Endothelial cell of umbilical vein (primary cell): Measurements from ENCODE around the gene DPYD. TPM values are rescaled to one million over a fixed set of nuclear protein-coding genes. Genes with fewer than 3 reads are reported as not detected.

ENCODE experiments used
- BruUV-seq: library from RNA; stranded (reverse); fragments of 400-500 nt; replicated peaks from 2 replicates; lab custom pipeline; 2021; lab: Mats Ljungman, UMichigan
- CTCF ChIA-PET: fragments of 300-600, 350-600 bp; sonication (Branson Sonifier 250); formaldehyde crosslinking; loops from one replicate; lab custom pipeline; 2021; ENCODE audit warnings: antibody characterized with exemption, inconsistent platforms; lab: Charles Lee
- POLR2A ChIA-PET: fragments of 300-600, 350-600 bp; sonication (Branson Sonifier 250); formaldehyde crosslinking; loops from one replicate; lab custom pipeline; 2021; ENCODE audit warnings: antibody characterized with exemption, inconsistent platforms; lab: Charles Lee
- DNase-seq: peaks from one replicate; pipeline ENCODE4 v3.0.0-alpha.2; 2011; ENCODE audit warnings: low read depth, low spot score
- FAIRE-seq: peaks from 2 replicates; lab custom pipeline; 2011; peaks lifted over from hg19 to GRCh38; lab: Jason Lieb, UNC
- H2AFZ ChIP-seq: 2 replicates; pipeline ENCODE4 v1.6.0; 2012; ENCODE audit warnings: low read depth, low read length, control low read depth, inconsistent platforms
- H3K27ac ChIP-seq: 2 replicates; pipeline ENCODE4 v1.5.1; 2011; ENCODE audit warnings: low read depth, mild to moderate bottlenecking, control low read depth, low read length, moderate library complexity; ENCODE audit not compliant: insufficient read depth
- H3K27me3 ChIP-seq, 2 experiments: 2 replicates each; pipeline versions ENCODE4 v1.6.0 to v1.6.1; 2011; ENCODE audit warnings: low read length in 2 of 2, mixed read lengths in 1 of 2; ENCODE audit not compliant: control insufficient read depth in 2 of 2, insufficient read depth in 2 of 2
- H3K36me3 ChIP-seq, 2 experiments: 2 replicates in 1 of 2; 3 replicates in 1 of 2; pipeline ENCODE4 v1.5.1; 2011; ENCODE audit warnings: low read length in 2 of 2, mild to moderate bottlenecking in 1 of 2, moderate library complexity in 1 of 2; ENCODE audit not compliant: control insufficient read depth in 2 of 2, insufficient read depth in 2 of 2; ENCODE audit errors: extremely low read depth in 1 of 2
- H3K4me1 ChIP-seq: 3 replicates; pipeline ENCODE4 v1.5.1; 2011; ENCODE audit warnings: mild to moderate bottlenecking, low read length; ENCODE audit not compliant: control insufficient read depth, insufficient read depth; ENCODE audit errors: extremely low read depth
- H3K4me2 ChIP-seq: 2 replicates; pipeline ENCODE4 v1.6.1; 2011; ENCODE audit warnings: low read length, control low read depth, mixed read lengths; ENCODE audit not compliant: insufficient read depth
- H3K4me3 ChIP-seq, 3 experiments: fragments of 200-600 bp in 1 of 3; sonication (generic), shearing (Covaris generic) in 1 of 3; replicated peaks in 1 of 3; 2 replicates each; pipeline ENCODE4 v1.5.1; 2011 to 2016; ENCODE audit warnings: control low read depth in 3 of 3, low read length in 3 of 3, mild to moderate bottlenecking in 2 of 3, inconsistent platforms in 1 of 3, low read depth in 1 of 3, moderate library complexity in 1 of 3; ENCODE audit not compliant: insufficient read depth in 1 of 3
- H3K79me2 ChIP-seq: 2 replicates; pipeline ENCODE4 v1.6.0; 2012; ENCODE audit warnings: low read length, inconsistent platforms; ENCODE audit not compliant: control insufficient read depth, insufficient read depth
- H3K9ac ChIP-seq: replicated peaks from 2 replicates; pipeline ENCODE3; 2011; ENCODE audit warnings: low read length, control low read depth; ENCODE audit not compliant: insufficient read depth; ENCODE audit errors: extremely low read depth
- H3K9me1 ChIP-seq: replicated peaks from 3 replicates; pipeline ENCODE4 v1.6.0; 2011; ENCODE audit warnings: mild to moderate bottlenecking, low read length; ENCODE audit not compliant: control insufficient read depth, insufficient read depth; ENCODE audit errors: extremely low read depth
- H3K9me3 ChIP-seq: replicated peaks from 2 replicates; pipeline ENCODE4 v1.5.1; 2012; ENCODE audit warnings: low read length, inconsistent platforms; ENCODE audit not compliant: control insufficient read depth, insufficient read depth
- H4K20me1 ChIP-seq: replicated peaks from 2 replicates; pipeline ENCODE3; 2011; ENCODE audit warnings: mild to moderate bottlenecking, low read length; ENCODE audit not compliant: control insufficient read depth, insufficient read depth; ENCODE audit errors: extremely low read depth
- CTCF ChIP-seq, 2 donors: IDR thresholded peaks; 1 replicate in 1 of 2; 2 replicates in 1 of 2; pipeline ENCODE4 v1.5.1; 2011; ENCODE audit warnings: low read length in 2 of 2, mild to moderate bottlenecking in 2 of 2, moderate library complexity in 2 of 2, control low read depth in 1 of 2, inconsistent platforms in 1 of 2, low read depth in 1 of 2; ENCODE audit not compliant: insufficient read depth in 1 of 2; ENCODE audit errors: extremely low read depth in 1 of 2
- GATA2 ChIP-seq: IDR thresholded peaks from 2 replicates; pipeline ENCODE4 v1.7.0; 2011; ENCODE audit warnings: low read depth, mild to moderate bottlenecking, moderate library complexity, mixed read lengths, low read length; ENCODE audit not compliant: insufficient read length, insufficient read depth
- MYC ChIP-seq: IDR thresholded peaks from one replicate; pipeline ENCODE4 v1.6.1; 2011; ENCODE audit warnings: mild to moderate bottlenecking, low read depth, low read length
- POLR2AphosphoS5 ChIP-seq: IDR thresholded peaks from 2 replicates; pipeline ENCODE4 v1.6.1; 2012; ENCODE audit warnings: low read depth, mild to moderate bottlenecking, control low read depth, low read length, moderate library complexity; ENCODE audit not compliant: insufficient read depth
- dilution Hi-C: fragments of 300-500 bp; cut with MboI; formaldehyde crosslinking; loops from one replicate; pipeline ENCODE4 v1.15.0; 2019; ENCODE audit warnings: low sequenced_read_pairs; ENCODE audit not compliant: extremely low pct_ligation_motif_present
- intact Hi-C: fragments of 100-400 bp; cut with micrococcal nuclease; formaldehyde crosslinking; loops from one replicate; pipeline ENCODE4 v1.10.0; 2022
- polyA plus RNA-seq, 4 experiments: library from polyadenylated mRNA; depleted of rRNA in 3 of 4; stranded (reverse) in 3 of 4; unstranded in 1 of 4; fragments of >200 nt; gene quantifications; 2 replicates each; pipeline versions ENCODE4 v1.2.1 to v1.2.3, GENCODE V29; 2011 to 2012; ENCODE audit warnings: missing spikeins in 1 of 4
- total RNA-seq: library from RNA; stranded (reverse); gene quantifications from 2 replicates; pipeline ENCODE4 v1.2.3, GENCODE V29; 2021

The DPYD gene
- total and polyA plus RNA-seq, 2 donors (not counting 3 experiments of a cell fraction or from before 2014, with no cell fraction given), result 4.6 to 15.1 TPM

- no peak overlapping the region for H3K9ac ChIP-seq
- POLR2A ChIA-PET, result no interaction called here
- H3K79me2 ChIP-seq, result no peaks in the 10 kb centered on the region
- H2AFZ ChIP-seq, result no peak overlapping the region
- no peaks in the 10 kb centered on the region for H3K4me1 ChIP-seq
- no peaks in the 10 kb centered on the region for H3K36me3 ChIP-seq
- no peaks in the 10 kb centered on the region for H3K9me1 ChIP-seq
- dilution Hi-C loops (no loop called here), intact Hi-C loops (loop anchor here (2.0 to 5.0 kb wide), 2 partner anchors 70 to 1001 kb away; no protein-coding TSS in a partner anchor)
- CTCF ChIA-PET, result interaction anchor here (1.4 to 4.6 kb wide), 7 partner anchors 41 to 1417 kb away, joined by 4 to 122 read pairs (median 10); no protein-coding TSS in a partner anchor
- H3K27me3 ChIP-seq, result no peaks in the 10 kb centered on the region
- DNase-seq, result no peak
- FAIRE-seq, result no peak
- no peak for TF ChIP-seq MYC
- no peaks in the 10 kb centered on the region for H4K20me1 ChIP-seq
- no peaks in the 10 kb centered on the region for H3K9me3 ChIP-seq
- no peak overlapping the region for H3K4me3 ChIP-seq
- no TSS peak for BruUV-seq
- no peak overlapping the region for H3K4me2 ChIP-seq
- no peak overlapping the region for H3K27ac ChIP-seq
Observed at GRCh38 chr1:97051823-97052222, 869.0 kb downstream of the DPYD start.

- no peaks in the 10 kb centered on the region for H3K4me1 ChIP-seq
- DNase-seq, result peak; percentile 62
- ChIA-PET CTCF (interaction anchor here (0.5 to 4.6 kb wide), 49 partner anchors 8 to 1418 kb away, joined by 3 to 122 read pairs (median 4); no protein-coding TSS in a partner anchor), POLR2A (interaction anchor here (0.6 kb wide), 1 partner anchor 428 kb away, joined by 4 read pairs; no protein-coding TSS in a partner anchor)
- H3K9me3 ChIP-seq, result no peaks in the 10 kb centered on the region
- BruUV-seq, result no TSS peak
- intact Hi-C loops (loop anchor here (1.0 to 5.0 kb wide), 3 partner anchors 68 to 1002 kb away; no protein-coding TSS in a partner anchor), dilution Hi-C loops (no loop called here)
- no peaks in the 10 kb centered on the region for H3K36me3 ChIP-seq
- H3K27me3 ChIP-seq, result no peaks in the 10 kb centered on the region
- H4K20me1 ChIP-seq, result no peaks in the 10 kb centered on the region
- no peak overlapping the region for H3K4me2 ChIP-seq
- TF ChIP-seq POLR2AphosphoS5 (no peak), GATA2 (no peak), CTCF (IDR thresholded peaks at IDR 0.05; ENCODE audit: extremely low read depth in 1 of 2, insufficient read depth in 1 of 2, low read depth in 1 of 2, low read length in 2 of 2) (peak; percentile 19 to 47)
- no peak overlapping the region for H2AFZ ChIP-seq
- peak; percentile 63 for FAIRE-seq
- H3K27ac ChIP-seq, result no peak overlapping the region
- H3K9me1 ChIP-seq, result no peaks in the 10 kb centered on the region
- H3K4me3 ChIP-seq, result no peak overlapping the region
- no peak overlapping the region for H3K9ac ChIP-seq
- no peaks in the 10 kb centered on the region for H3K79me2 ChIP-seq
Observed at GRCh38 chr1:97050506-97050905, 870.3 kb downstream of the DPYD start.
